PC-9 (cell line): Measurements from ENCODE around the gene LRRC4C. TPM values are rescaled to one million over a fixed set of nuclear protein-coding genes. Genes with fewer than 3 reads are reported as not detected.

Experiments
- BruUV-seq: library from RNA; stranded (reverse); fragments of 400-500 nt; replicated peaks from 2 replicates; lab custom pipeline; 2021; lab: Mats Ljungman, UMichigan
- CTCF ChIA-PET: fragments of 300-600 bp; sonication (Branson Sonifier 250); formaldehyde crosslinking; loops from one replicate; lab custom pipeline; 2022; ENCODE audit warnings: antibody characterized with exemption; lab: Charles Lee
- POLR2A ChIA-PET: fragments of 300-600 bp; sonication (Branson Sonifier 250); formaldehyde crosslinking; loops from one replicate; lab custom pipeline; 2022; ENCODE audit warnings: antibody characterized with exemption; ENCODE audit not compliant: unreplicated experiment; lab: Charles Lee
- DNase-seq, 2 experiments: peaks; one replicate each; pipeline versions ENCODE4 v3.0.0 to v3.0.0-alpha.2; 2015 to 2022; ENCODE audit warnings: mixed read lengths in 1 of 2
- H2AFZ ChIP-seq: fragments of 200-600 bp; sonication (generic); 2 replicates; pipeline ENCODE4 v1.8.1; 2017; ENCODE audit warnings: antibody characterized with exemption
- H3F3A ChIP-seq: fragments of 200-600 bp; sonication (generic); 2 replicates; pipeline ENCODE4 v1.8.1; 2017; ENCODE audit warnings: antibody characterized with exemption, mild to moderate bottlenecking, low read depth; ENCODE audit not compliant: insufficient read depth
- H3K27ac ChIP-seq: fragments of 200-600 bp; sonication (generic); 2 replicates; pipeline ENCODE4 v1.6.1; 2016; ENCODE audit warnings: mixed run types
- H3K27me3 ChIP-seq: fragments of 200-600 bp; sonication (generic); 2 replicates; pipeline ENCODE4 v1.6.1; 2016; ENCODE audit warnings: low read depth, mixed run types; ENCODE audit not compliant: insufficient read depth
- H3K36me3 ChIP-seq: fragments of 200-600 bp; sonication (generic); 2 replicates; pipeline ENCODE4 v1.6.1; 2016; ENCODE audit warnings: low read depth, mixed run types
- H3K4me1 ChIP-seq: fragments of 200-600 bp; sonication (generic); replicated peaks from 2 replicates; pipeline ENCODE4 v1.6.1; 2016; ENCODE audit warnings: mixed run types; ENCODE audit not compliant: insufficient read depth
- H3K4me2 ChIP-seq: fragments of 200-600 bp; sonication (generic); 2 replicates; pipeline ENCODE4 v1.6.1; 2017; ENCODE audit warnings: mixed run types
- H3K4me3 ChIP-seq: fragments of 200-600 bp; sonication (generic); 2 replicates; pipeline ENCODE4 v1.6.1; 2016; ENCODE audit warnings: mixed run types
- H3K79me2 ChIP-seq: fragments of 200-600 bp; sonication (generic); 2 replicates; pipeline ENCODE4 v1.6.1; 2017; ENCODE audit warnings: low read depth, mixed run types
- H3K9me2 ChIP-seq: fragments of 200-600 bp; sonication (generic); 2 replicates; pipeline ENCODE4 v1.8.1; 2017; ENCODE audit warnings: mild to moderate bottlenecking; ENCODE audit not compliant: insufficient read depth
- H3K9me3 ChIP-seq: fragments of 200-600 bp; sonication (generic); 2 replicates; pipeline ENCODE4 v1.8.1; 2016; ENCODE audit warnings: low read depth; ENCODE audit not compliant: insufficient read depth
- H4K20me1 ChIP-seq: fragments of 200-600 bp; sonication (generic); 2 replicates; pipeline ENCODE4 v1.8.1; 2017; ENCODE audit not compliant: insufficient read depth
- CTCF ChIP-seq: fragments of 200-600 bp; sonication (generic); conservative IDR thresholded peaks from 2 replicates; pipeline ENCODE4 v1.6.1; 2017; ENCODE audit warnings: mixed run types, antibody characterized with exemption, mild to moderate bottlenecking, moderate library complexity
- EZH2 ChIP-seq: fragments of 200-600 bp; sonication (generic); IDR thresholded peaks from 2 replicates; pipeline ENCODE4 v1.8.0; 2017; ENCODE audit warnings: antibody characterized with exemption, low read depth
- intact Hi-C: fragments of 100-400 bp; cut with micrococcal nuclease; formaldehyde crosslinking; loops from one replicate; pipeline ENCODE4 v1.10.0; 2022; ENCODE audit not compliant: unreplicated experiment
- total RNA-seq: library from RNA; stranded (reverse); gene quantifications from 2 replicates; pipeline ENCODE4 v1.2.3, GENCODE V29; 2021

The LRRC4C gene
- total RNA-seq, 1 experiment from 2014 or later: not detected

- Histone ChIP-seq H3K4me3 (no peak overlapping the region), H3K9me2 (no peaks in the 10 kb centered on the region), H3F3A (no peaks in the 10 kb centered on the region), H4K20me1 (no peaks in the 10 kb centered on the region), H3K27ac (no peak overlapping the region), H3K4me2 (no peak overlapping the region), H3K4me1 (no peaks in the 10 kb centered on the region), H3K36me3 (no peaks in the 10 kb centered on the region), H3K9me3 (no peaks in the 10 kb centered on the region), H2AFZ (no peak overlapping the region; the same call in 1 of the 2 replicates), H3K27me3 (no peaks in the 10 kb centered on the region), H3K79me2 (no peaks in the 10 kb centered on the region)
- POLR2A ChIA-PET: no interaction called here
- no peak for DNase-seq
- BruUV-seq: no TSS peak
- CTCF ChIA-PET: no interaction called here
- TF ChIP-seq CTCF (no peak), EZH2 (no peak)
- intact Hi-C loops: no loop called here
Observed at GRCh38 chr11:41118521-41118920, 340.9 kb downstream of the LRRC4C start.

GRCh38 chr11:41116970-41117369 lies 342.5 kb downstream of the LRRC4C start:
- Histone ChIP-seq H4K20me1 (no peaks in the 10 kb centered on the region), H2AFZ (no peak overlapping the region), H3F3A (no peaks in the 10 kb centered on the region), H3K27me3 (no peaks in the 10 kb centered on the region), H3K9me2 (no peaks in the 10 kb centered on the region), H3K4me1 (no peaks in the 10 kb centered on the region), H3K79me2 (no peaks in the 10 kb centered on the region), H3K36me3 (no peaks in the 10 kb centered on the region), H3K27ac (no peak overlapping the region), H3K4me2 (no peak overlapping the region), H3K9me3 (no peaks in the 10 kb centered on the region), H3K4me3 (no peak overlapping the region)
- intact Hi-C loops: no loop called here
- no TSS peak for BruUV-seq
- ChIA-PET CTCF (no interaction called here), POLR2A (no interaction called here)
- TF ChIP-seq CTCF (no peak), EZH2 (no peak)
- DNase-seq: no peak

- intact Hi-C loops: no loop called here
- TF ChIP-seq CTCF (no peak), EZH2 (no peak)
- no peaks in the 10 kb centered on the region for H3K36me3 ChIP-seq
- H3K9me2 ChIP-seq: no peaks in the 10 kb centered on the region
- CTCF ChIA-PET: no interaction called here
- H3K4me1 ChIP-seq: no peaks in the 10 kb centered on the region
- H3K79me2 ChIP-seq: no peaks in the 10 kb centered on the region
- H3K4me2 ChIP-seq: no peak overlapping the region
- no peak for DNase-seq
- H4K20me1 ChIP-seq: no peaks in the 10 kb centered on the region
- POLR2A ChIA-PET: no interaction called here
- no peaks in the 10 kb centered on the region for H3K27me3 ChIP-seq
- no TSS peak for BruUV-seq
- no peaks in the 10 kb centered on the region for H3F3A ChIP-seq
- H3K4me3 ChIP-seq: no peak overlapping the region
- H3K27ac ChIP-seq: no peak overlapping the region
- no peak overlapping the region for H2AFZ ChIP-seq
- no peaks in the 10 kb centered on the region for H3K9me3 ChIP-seq
Observed at GRCh38 chr11:41115066-41115465, 344.4 kb downstream of the LRRC4C start.
